Epithelial cell of prostate (primary cell): Measurements from ENCODE around the gene C15orf61.
A peak's percentile ranks its signal among the peaks of the same experiment; 100 is the strongest.

Experiments
- DNase-seq: peaks from one replicate; pipeline ENCODE4 v3.0.0-alpha.2; 2011; ENCODE audit warnings: low read depth, low spot score
- H3K27ac ChIP-seq: fragments of 450-650 bp; 2 replicates; pipeline ENCODE4 v1.5.1; 2017; ENCODE audit warnings: mild to moderate bottlenecking

C15orf61 gene

DNA sequence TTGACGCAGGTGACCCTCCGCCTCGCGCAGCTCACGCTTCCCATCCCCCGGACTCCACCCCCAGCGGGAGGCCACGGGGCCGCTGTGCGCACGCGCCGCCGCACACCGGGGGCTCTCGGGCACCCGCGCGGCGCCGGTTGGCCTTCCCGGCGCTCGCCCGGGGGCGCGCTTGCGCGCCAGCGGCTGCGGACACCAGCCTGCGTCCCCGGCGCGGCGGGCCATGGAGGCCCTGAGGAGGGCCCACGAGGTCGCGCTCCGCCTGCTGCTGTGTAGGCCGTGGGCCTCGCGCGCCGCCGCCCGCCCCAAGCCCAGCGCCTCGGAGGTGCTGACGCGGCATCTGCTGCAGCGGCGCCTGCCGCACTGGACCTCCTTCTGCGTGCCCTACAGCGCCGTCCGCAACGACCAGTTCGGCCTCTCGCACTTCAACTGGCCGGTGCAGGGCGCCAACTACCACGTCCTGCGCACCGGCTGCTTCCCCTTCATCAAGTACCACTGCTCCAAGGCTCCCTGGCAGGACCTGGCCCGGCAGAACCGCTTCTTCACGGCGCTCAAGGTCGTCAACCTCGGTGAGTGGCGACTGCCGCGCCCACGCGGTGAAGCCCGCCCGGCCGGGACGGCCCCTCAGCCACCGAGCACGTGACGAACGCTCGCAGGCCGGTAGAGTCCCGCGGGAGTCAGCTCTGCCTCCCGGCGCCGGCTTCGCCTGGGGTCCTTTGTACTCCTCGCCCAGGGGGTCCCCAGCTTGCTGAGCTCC lies at the start of gene C15orf61:
Gene C15orf61 (plus strand): TSS at position 103 of the 754 bp plus-strand sequence. CDS start 118 bp downstream, at position 221.
- DNase-seq = no peak
- peak within 1 kb of the TSS; percentile 82 for H3K27ac ChIP-seq

DNA sequence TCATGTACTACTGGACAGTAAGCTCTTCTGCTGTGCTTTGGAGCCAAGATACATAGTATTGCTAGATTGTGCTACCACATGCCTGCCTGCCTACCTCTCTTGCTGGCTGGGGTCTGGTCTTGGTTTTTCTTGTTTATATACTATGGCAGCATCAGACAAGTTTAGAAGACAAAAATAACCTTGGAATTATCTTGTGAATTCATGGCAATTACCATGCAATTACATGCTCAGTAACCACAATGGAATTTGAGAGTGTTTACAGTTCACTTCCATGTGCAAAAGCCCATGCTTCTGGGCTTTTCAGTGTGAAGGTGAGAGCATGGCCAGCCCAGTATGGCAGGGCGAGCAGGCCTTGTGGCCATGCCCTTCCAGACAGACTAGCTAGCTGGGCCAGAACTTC lies 48.0 kb upstream of the C15orf61 start:
- H3K27ac ChIP-seq = peak overlapping the region; percentile 19
- DNase-seq = no peak

DNA sequence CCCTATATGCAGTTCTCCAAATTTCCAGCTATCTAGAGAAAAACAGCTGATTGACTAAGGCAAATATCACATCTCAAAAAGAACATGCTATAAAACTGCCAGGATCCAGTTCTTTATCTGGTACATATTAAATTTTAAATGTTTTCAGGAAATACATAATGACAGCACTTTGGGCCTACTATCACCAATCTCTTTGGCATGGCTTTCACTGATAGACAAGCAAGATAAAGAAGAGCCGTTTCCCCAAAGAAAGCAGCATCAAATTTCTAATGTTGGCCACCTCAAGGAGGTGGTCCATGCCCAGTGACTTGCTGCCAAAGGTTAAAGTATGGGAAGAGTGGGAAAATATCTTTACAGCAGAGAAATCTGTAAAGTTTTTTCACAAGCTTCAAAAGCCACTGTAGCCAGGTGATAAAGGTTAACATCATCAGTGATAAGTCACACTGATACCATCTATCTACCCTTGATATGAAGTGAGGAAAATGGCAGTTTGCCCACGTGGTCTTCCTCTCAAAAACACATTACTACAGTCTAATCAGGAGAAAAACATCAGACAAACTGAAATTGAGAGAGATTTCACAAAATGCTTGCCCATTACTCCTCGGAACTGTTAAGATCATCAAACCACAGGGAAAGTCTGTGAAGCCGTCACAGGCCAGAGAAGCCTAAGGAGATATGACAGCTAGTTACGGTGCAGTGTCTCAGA lies 46.4 kb upstream of the C15orf61 start:
- no peak for DNase-seq
- no peak overlapping the region for H3K27ac ChIP-seq

DNA sequence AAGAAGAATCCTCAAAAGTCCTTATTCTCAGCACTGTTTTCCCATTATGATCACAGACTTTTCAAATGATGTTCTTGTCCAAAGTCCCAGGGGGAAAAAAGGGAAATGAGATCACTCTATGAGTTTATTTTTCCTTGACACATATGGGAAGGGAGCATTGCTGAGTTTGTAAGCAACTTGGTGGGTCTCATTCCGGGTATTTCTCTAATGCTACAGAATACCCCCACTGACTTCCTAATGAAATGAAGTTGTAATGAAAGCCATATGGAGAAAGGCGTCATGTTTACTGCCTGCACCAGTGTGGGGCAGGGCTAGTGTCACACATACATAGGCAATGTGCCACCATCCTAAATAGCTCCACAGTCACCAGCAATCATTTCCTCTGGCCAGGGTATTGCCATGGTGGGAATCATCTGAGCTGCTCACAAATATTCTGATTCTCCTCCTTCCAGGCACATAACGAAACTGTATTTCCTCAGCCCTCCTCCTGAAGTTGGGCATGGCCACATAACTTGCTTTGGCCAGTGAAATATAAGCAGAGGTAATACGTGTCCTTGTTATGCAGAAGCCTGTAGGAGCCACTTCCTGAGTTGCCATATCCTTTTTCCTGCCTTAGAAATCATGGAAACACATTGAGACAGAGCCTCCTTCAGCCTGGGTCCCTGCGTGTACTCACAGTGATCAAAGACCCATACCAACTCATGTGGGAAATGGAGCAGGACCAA lies 41.0 kb upstream of the C15orf61 start:
- H3K27ac ChIP-seq = no peak overlapping the region
- no peak for DNase-seq

DNA sequence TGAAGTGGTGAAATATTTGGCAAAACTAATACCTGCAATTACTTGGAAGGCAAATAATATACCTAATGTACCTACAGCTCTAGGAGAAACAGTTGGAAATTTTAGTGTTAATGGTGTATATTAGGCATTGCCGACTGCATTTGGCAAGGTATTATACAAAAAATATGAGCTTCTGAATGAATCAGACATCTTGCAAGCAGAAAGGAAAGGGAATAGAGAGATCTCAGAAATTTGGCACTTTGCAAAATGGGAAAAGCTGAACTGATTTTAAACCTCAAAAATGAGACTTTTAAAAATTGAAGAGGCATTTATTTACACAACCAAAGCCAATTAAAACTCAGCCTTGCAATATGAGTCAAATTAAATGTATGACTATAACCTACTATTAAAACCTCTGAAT lies 40.2 kb upstream of the C15orf61 start:
- no peak for DNase-seq
- H3K27ac ChIP-seq = no peak overlapping the region

DNA sequence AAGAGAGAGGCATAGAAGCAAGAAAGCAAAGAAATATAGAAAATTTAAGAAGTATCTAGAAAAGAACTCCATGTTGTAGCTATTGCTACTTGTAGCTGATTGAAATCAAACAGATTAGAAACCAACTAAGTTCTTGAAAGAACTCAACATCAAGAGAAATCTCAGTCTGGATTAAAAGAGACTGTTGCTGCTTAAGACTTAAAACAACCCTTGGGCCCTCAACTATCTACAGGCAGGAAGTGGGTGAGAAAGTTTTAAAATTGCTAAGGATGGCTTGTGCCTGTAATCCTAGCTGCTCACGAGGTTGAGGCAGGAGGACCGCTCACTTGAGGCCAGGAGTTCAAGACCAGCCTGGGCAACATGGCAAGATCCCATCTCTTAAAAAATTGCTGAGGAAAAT lies 39.3 kb upstream of the C15orf61 start:
- H3K27ac ChIP-seq = no peak overlapping the region
- no peak for DNase-seq

DNA sequence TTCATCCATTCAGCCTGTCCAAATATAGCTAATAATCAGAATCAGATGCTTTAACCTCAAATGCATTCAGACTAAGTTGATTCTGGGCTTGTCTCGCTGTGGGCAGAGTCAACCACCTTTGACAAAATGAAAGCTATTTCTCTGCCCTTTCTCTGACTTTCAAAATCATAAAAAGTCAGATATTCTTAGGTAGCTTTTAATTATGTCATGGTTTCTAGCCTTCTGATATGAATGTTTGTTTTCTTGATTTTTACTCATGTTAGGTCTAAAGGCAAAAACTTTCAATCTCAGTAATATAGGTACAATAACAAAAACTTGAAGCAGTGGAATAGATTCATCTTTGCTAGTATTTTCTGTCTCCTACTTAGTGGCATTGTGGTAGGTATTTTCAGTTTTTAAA lies 25.3 kb upstream of the C15orf61 start:
- no peak overlapping the region for H3K27ac ChIP-seq
- DNase-seq = no peak

DNA sequence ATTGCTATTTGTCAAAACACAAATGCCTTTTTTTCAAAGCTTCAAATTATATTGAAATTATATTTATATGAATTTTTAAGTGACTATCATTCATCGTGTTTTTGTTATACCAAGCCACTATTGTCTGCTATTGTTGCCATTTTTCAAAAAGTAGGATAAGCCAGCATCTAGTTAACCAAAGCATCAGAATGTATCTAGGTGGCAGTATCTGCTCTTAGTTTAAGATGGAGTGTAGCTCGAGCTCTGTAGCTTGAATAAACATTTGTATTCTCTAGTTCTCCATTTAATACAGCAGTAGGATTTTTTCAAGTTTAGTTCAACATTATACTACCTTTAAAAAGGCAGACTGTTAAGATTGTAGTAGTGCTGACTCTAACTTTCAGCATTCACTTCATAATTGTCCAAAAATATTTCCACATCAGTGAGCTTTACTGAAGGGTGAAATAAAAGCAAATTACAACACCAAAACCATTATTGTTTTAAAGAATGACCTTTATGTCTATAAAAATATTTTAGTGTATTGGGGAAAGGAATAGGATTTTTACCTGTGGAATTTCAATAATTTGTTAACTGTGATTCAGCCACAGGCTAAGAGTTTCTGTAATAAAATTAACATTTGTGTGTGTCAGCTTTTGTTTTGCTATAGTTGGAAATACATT lies 19.6 kb upstream of the C15orf61 start:
- H3K27ac ChIP-seq = no peak overlapping the region
- no peak for DNase-seq

DNA sequence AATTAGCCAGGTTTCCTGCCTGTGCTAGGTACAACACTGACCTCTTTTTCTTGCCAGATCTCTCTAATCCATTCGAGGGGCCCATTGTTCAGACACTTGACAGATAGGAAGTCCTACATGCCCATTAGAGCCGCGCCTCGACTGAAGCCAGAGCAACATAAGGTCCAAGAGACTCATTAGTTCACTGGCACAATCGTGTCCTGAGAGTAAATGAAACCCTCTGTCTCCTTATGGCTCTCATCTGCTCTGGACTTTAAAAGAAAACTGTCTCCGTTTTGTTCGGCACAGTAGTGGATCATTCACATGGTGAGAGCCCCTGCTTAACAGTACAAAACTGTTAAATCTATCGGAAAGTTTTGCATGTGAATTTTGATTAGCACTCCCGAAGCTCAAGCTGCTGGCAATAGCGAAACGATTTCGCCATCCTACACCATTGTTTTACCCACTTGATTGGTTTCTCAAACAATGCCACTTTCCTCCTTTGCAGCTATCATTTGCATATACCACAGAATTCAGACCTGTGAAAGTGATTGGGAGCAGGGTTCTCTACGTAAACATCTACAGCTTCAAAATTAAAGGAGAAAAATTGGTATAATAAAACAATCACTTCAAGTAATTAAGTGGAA lies 19.0 kb upstream of the C15orf61 start:
- H3K27ac ChIP-seq = no peak overlapping the region
- no peak for DNase-seq

DNA sequence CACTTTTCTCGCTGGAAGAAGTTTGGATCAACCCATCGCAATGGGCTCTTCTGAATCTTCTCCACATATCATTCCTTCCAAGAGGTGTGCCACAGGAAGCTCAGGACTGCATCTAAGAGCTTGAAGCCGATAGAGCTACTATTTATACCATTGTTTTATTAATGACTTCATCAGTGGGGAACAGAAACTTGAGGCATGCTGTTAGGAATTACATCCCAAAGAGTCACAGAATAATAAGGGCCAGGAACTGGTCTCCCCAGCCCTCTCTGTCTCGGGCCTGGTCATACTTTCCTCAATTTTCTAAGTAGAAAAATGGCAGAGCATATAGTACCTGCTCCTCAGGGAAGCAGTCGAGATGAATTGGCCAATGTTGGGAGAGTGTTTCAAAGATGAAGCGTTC lies 16.9 kb upstream of the C15orf61 start:
- no peak overlapping the region for H3K27ac ChIP-seq
- no peak for DNase-seq

DNA sequence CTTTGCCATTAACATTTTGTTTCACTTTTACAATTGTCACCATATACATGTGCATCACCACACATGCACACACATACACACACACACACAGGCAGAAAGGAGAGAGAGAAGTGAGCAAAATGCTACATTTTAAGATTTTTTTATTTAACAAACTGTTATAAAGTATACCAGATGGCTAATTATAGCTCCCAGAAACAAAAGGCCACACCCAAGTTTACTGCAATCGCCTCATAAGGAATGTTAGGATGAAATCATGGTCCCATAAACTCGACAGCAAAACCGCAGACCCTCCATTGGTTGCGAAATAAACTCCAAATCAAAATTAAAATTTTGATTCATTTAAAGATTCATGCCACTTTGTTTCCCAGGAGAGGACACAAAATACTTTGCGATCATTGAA lies 16.1 kb upstream of the C15orf61 start:
- DNase-seq = no peak
- H3K27ac ChIP-seq = no peak overlapping the region

DNA sequence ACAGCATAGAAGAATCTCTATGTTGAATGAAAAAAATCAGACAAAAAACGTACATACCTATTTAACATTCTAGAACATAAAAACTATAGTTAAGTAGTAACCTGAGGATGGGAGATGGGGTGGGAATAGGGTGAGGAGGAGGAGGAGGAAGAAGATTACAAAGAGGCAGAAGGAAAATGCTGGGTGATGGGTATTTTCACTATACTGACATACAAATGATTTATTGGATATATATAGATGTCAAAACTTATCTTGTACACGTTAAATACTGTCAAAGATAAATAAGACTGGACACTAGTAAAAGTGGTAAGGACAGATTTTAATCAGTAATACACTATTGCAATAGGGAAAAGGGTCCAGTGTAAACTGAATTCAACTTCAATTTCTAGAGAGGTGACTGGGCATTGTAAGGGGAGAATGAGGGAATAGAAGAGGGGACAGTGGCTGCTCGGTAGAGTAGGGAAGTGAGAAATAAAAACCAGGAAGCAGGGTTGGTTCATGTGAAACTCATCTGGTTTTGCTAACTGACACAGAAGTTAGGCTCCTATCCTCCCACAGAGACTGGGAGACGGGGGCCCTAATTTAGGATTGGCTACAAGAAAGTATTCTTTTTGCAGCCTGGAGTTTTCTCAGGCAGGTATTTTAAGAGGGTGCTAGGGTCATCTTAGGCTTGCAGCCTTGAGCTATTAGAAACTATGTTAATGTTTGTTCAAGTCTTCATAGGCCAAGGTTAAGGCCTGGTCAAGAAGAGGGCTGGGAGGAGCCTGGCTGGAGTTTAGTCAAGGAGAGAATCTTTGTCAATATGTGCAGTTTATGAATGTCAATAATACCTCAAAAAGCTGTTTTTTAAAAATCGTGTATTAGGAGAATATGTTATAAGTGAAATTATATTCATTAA lies 15.0 kb upstream of the C15orf61 start:
- DNase-seq = no peak
- no peak overlapping the region for H3K27ac ChIP-seq

DNA sequence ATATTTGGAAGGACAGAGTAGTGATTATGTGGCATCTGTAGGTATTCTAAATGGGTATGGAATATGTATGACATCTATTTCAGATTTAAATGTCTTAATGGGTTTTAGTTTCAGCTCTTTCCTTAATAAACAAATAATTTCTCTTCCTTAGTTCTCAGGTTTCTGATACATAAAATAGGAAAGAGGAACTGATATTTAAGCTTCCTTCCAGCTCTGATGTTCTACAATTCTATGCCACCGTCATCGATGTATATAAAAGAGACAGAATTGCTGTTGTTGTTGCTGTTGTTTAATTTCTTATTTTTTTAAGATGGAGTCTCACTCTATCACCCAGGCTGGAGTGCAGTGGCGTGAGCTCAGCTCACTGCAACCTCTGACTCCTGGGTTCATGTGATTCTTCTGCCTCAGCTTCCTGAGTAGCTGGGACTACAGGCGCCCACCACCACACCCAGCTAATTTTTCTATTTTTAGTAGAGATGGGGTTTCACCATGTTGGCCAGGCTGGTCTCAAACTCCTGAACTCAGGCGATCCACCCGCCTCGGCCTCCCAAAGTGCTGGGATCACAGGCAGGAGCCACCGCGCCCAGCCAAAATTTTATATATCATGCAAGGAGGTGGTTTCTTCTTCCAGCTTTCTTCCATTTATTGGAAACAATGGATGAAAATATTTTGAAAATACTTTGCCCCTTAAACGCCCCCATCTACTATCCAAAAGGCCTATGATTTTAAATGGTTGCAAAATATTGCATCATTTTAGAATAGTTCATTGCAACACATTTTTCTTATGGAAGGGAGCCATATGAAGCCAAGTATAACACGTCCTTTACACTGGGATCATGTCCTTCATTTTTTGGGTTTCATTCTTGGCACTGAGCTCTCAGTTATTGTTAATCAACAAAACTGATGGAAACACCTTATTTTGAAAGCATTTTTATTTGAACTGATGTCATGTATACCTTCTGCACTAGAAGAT lies 13.9 kb upstream of the C15orf61 start:
- no peak for DNase-seq
- H3K27ac ChIP-seq = no peak overlapping the region

DNA sequence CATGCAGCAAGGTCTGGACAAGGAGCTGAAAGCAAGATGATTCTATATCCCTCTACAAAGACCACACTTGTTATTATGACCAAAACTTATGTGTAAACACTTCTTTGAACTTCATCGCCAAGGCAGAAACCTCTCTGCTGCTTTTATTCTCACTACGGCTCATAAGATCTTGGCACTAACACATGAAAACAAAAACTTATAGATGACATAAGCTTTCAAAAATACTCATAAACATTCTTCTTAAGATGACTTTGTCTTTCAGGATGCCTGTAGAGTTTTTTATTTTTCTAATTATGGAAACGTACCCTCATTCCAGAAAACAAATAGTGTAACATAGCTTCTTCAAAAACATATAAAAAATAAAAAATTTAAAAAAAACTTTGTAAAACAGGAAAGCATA lies 12.5 kb upstream of the C15orf61 start:
- H3K27ac ChIP-seq = no peak overlapping the region
- DNase-seq = no peak

DNA sequence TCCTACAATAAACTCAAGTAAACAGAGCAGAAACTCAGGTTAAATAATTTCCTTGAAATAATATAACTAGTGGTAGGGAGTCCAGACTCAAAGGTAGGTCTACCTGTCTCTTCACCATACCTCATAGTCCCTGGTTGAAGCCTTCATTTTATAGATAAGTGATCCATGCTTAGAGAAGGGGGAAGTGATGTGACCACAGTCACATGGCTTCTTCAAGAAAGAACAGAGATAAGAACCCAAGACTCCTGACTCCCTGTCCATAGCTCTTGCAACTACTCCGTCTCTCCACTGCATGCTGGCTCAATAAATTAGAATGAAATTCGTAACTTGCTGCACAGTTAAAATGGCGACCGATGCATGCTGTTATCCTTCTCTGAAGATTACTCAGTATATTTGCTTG lies 11.0 kb upstream of the C15orf61 start:
- no peak overlapping the region for H3K27ac ChIP-seq
- DNase-seq = no peak

DNA sequence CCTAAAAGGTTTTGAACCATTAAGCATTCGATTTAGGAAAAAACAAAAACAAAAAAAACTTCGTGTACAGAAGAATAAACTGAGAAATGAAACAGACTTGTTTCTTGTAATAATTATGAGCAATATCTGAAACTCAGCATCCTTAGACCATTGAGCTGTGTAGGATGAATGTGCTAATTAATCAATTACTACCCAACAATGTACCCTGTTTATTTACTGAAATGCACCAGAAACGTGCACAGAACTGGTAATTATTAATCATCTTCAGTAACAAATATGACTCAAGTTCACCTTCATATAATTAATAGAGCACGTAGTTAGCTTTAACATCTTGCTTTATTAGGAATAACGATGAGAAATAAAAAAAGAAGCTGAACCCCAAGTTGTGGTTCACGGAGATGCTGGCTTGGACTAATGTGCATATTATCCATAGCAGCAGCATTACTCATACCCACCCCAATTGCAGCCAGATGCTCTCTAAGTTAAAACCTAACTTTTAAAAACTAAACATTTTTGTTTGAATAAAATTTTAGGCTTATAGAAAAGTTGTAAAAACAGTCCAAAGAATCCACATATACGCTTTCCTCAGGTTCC lies 10.2 kb upstream of the C15orf61 start:
- no peak overlapping the region for H3K27ac ChIP-seq
- DNase-seq = no peak

DNA sequence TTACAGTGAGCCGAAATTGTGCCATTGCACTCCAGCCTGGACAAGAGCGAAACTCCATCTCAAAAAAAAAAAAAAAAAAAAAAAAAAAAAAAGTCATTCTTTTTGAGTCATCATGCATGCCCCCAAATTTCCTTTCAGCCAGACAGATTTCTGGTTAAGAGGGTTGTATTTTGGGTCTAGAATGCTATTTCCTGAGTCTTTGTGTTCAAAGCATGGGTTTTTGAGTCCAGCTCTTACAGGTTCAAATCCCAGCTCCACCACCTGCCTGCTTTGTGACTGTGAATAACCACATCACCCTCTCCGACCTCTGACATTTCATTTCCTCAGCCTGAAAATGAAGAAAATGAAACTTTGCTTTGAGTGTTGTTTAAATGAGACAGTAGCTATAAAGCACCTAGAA lies 9.3 kb upstream of the C15orf61 start:
- H3K27ac ChIP-seq = no peak overlapping the region

DNA sequence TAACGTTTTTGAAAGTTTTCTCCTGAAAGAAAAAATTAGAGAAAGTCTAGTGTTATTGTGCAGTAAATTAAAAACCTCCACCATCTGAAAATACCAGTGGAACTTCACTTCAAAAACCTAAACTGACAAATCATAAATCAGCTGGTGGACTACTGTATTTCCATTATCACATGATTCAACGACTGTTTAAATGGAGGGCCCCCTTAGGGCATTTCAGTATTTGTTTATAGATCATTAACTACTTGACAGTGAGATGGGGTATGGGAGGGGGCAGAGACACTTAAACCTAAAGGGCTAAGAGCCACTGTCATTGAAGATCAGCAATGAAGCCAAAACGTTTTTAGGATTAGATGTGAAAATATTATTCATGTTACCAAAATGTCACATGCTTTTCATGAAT lies 8.8 kb upstream of the C15orf61 start:
- DNase-seq = no peak
- H3K27ac ChIP-seq = no peak overlapping the region

More for the DNA sequence above, 9.3 kb upstream of the C15orf61 start:
- DNase-seq = no peak
